K562 (cell line): ENCODE measurements around the gene RNF207. TPM values are rescaled to one million over a fixed set of nuclear protein-coding genes. Genes with fewer than 3 reads are reported as not detected.

Experiments used
- CTCF ChIP-seq, 3 experiments: IDR thresholded peaks in 2 of 3; conservative IDR thresholded peaks in 1 of 3; 2 replicates each; pipeline ENCODE4 v1.5.1; 2011 to 2012; ENCODE audit warnings: low read length in 3 of 3, mild to moderate bottlenecking in 3 of 3, control low read depth in 2 of 3, improper control_type of control experiment in 1 of 3, inconsistent platforms in 1 of 3, low read depth in 1 of 3, mixed read lengths in 1 of 3, moderate library complexity in 1 of 3; ENCODE audit not compliant: insufficient read depth in 2 of 3
- NR3C1 ChIP-seq: sonication (generic); formaldehyde crosslinking; IDR thresholded peaks from 2 replicates; pipeline ENCODE4 v1.8.1; 2022; ENCODE audit warnings: missing genetic modification reagents
- PML ChIP-seq: IDR thresholded peaks from 2 replicates; pipeline ENCODE4 v1.6.1; 2012; ENCODE audit warnings: low read length, inconsistent platforms
- RAD21 ChIP-seq, 2 experiments: fragments of 250-450 bp in 1 of 2; fragments of 450-650 bp in 1 of 2; sonication (Bioruptor Pico) in 1 of 2; formaldehyde crosslinking in 1 of 2; IDR thresholded peaks in 1 of 2; conservative IDR thresholded peaks in 1 of 2; 2 replicates each; pipeline versions ENCODE4 v1.4.0 to v1.8.0; 2020 to 2022; ENCODE audit warnings: mild to moderate bottlenecking in 2 of 2, moderate library complexity in 1 of 2
- SMC3 ChIP-seq: conservative IDR thresholded peaks from 2 replicates; pipeline ENCODE4 v1.6.1; 2011; ENCODE audit warnings: low read depth, low read length, improper control_type of control experiment; ENCODE audit not compliant: insufficient read depth
- STAG1 ChIP-seq: sonication (generic); formaldehyde crosslinking; IDR thresholded peaks from 2 replicates; pipeline ENCODE4 v1.5.0; 2020; ENCODE audit warnings: missing genetic modification reagents, borderline replicate concordance
- YY1 ChIP-seq, 3 experiments: IDR thresholded peaks; 2 replicates each; pipeline ENCODE4 v1.6.1; 2011; ENCODE audit warnings: low read length in 2 of 3, mild to moderate bottlenecking in 2 of 3, moderate library complexity in 2 of 3, borderline replicate concordance in 1 of 3, control low read depth in 1 of 3, low read depth in 1 of 3; ENCODE audit not compliant: insufficient read depth in 3 of 3, insufficient replicate concordance in 2 of 3, control insufficient read depth in 1 of 3, insufficient read length in 1 of 3; ENCODE audit errors: extremely low read depth in 1 of 3
- ZBTB7A ChIP-seq: IDR thresholded peaks from 2 replicates; pipeline ENCODE4 v1.6.1; 2011; ENCODE audit warnings: low read depth, mild to moderate bottlenecking, low read length, moderate library complexity, borderline replicate concordance; ENCODE audit not compliant: control insufficient read depth
- ZNF740 ChIP-seq, 3 experiments: fragments of 200-800 bp in 1 of 3; sonication (Bioruptor generic) in 1 of 3; sonication (generic) in 1 of 3; formaldehyde crosslinking in 1 of 3; IDR thresholded peaks; 2 replicates each; pipeline versions ENCODE4 v1.6.1 to v1.8.0; 2016 to 2022; ENCODE audit warnings: mild to moderate bottlenecking in 2 of 3, missing compliant biosample characterization in 2 of 3, missing genetic modification characterization in 2 of 3, missing genetic modification reagents in 1 of 3
- ZNF75A ChIP-seq: fragments of 450-650 bp; formaldehyde crosslinking; IDR thresholded peaks from 2 replicates; pipeline ENCODE4 v1.4.0; 2020; ENCODE audit warnings: mild to moderate bottlenecking
- polyA plus RNA-seq, 8 experiments: library from polyadenylated mRNA; depleted of rRNA in 4 of 8; stranded (reverse) in 5 of 8; unstranded in 3 of 8; fragments of >200 nt; fragmentation: Nextera tagmentation in 2 of 8; fragmentation: Illumina TruSeq in 1 of 8; extraction: Ambion mirVana in 2 of 8; extraction: Trizol in 1 of 8; gene quantifications; 2 replicates each; pipeline versions ENCODE4 v1.2.1 to v1.2.3, GENCODE V29; 2011 to 2014; ENCODE audit warnings: inconsistent platforms in 1 of 8, missing spikeins in 1 of 8
- total RNA-seq, 7 experiments: library from RNA; depleted of rRNA in 6 of 7; stranded (reverse); fragments of >200 nt in 6 of 7; fragmentation: Illumina TruSeq in 2 of 7; extraction: Trizol in 2 of 7; gene quantifications; 2 replicates each; pipeline versions ENCODE4 v1.2.1 to v1.2.3, GENCODE V29; 2011 to 2021; ENCODE audit warnings: low replicate concordance in 1 of 7

RNF207 gene
- total and polyA plus RNA-seq, 9 of the 15 experiments (the other 6 are each of a cell fraction or from before 2014, with no cell fraction given), result 2.7 to 30.6 (median 12.9) TPM

GRCh38 chr1:6171548-6172124 lies 34.3 kb upstream of the RNF207 start (continued):
- TF ChIP-seq ZNF75A (CRISPR knock-in tag), result no peak
- TF ChIP-seq RAD21 (CRISPR knock-in tag; conservative IDR thresholded peaks at IDR 0.05 in 1 of 2, IDR thresholded peaks at IDR 0.05 in 1 of 2), result peak in 1 of 2 experiments; percentile 56; a peak in 2 of 4 replicates
- peak; percentile 36; the same call in 1 of the 2 replicates for TF ChIP-seq STAG1 (CRISPR knock-in tag)
- TF ChIP-seq CTCF (IDR thresholded peaks at IDR 0.05 in 2 of 3, conservative IDR thresholded peaks at IDR 0.05 in 1 of 3; ENCODE audit: insufficient read depth in 2 of 3, low read depth in 1 of 3, low read length in 3 of 3), result peak; percentile 54 to 65 (median 55)
- no peak for TF ChIP-seq NR3C1
- peak; percentile 36; the same call in 1 of the 2 replicates for TF ChIP-seq ZBTB7A
- TF ChIP-seq SMC3, result peak; percentile 50
- no peak for TF ChIP-seq YY1 (IDR thresholded peaks at IDR 0.05; ENCODE audit: borderline replicate concordance in 1 of 3, control insufficient read depth in 1 of 3, extremely low read depth in 1 of 3, insufficient read depth in 3 of 3, insufficient read length in 1 of 3, insufficient replicate concordance in 2 of 3, low read depth in 1 of 3, low read length in 2 of 3)
- TF ChIP-seq PML, result no peak
- TF ChIP-seq ZNF740 (CRISPR knock-in tag; IDR thresholded peaks at IDR 0.05), result peak; percentile 83
- TF ChIP-seq ZNF740 (tag; IDR thresholded peaks at IDR 0.05), result no peak
